Hepatocyte (in vitro differentiated cells): ENCODE results near the gene STPG4. TPM values are rescaled to one million over a fixed set of nuclear protein-coding genes. Genes with fewer than 3 reads are reported as not detected.

Source experiments
- DNase-seq: peaks from one replicate; pipeline ENCODE4 v3.0.0-alpha.2; 2016; ENCODE audit warnings: low spot score
- H2AFZ ChIP-seq: fragments of 200-600 bp; sonication (generic); 2 replicates; pipeline ENCODE4 v1.6.0; 2016; ENCODE audit warnings: antibody characterized with exemption, mild to moderate bottlenecking
- H3K27ac ChIP-seq: fragments of 200-600 bp; sonication (generic); 2 replicates; pipeline ENCODE4 v1.5.1; 2016; ENCODE audit warnings: mild to moderate bottlenecking
- H3K27me3 ChIP-seq: fragments of 200-600 bp; sonication (generic); 2 replicates; pipeline ENCODE4 v1.6.1; 2016
- H3K36me3 ChIP-seq: fragments of 200-600 bp; sonication (generic); replicated peaks from 2 replicates; pipeline ENCODE4 v1.5.1; 2016; ENCODE audit warnings: low read depth; ENCODE audit not compliant: insufficient read depth
- H3K4me1 ChIP-seq: fragments of 200-600 bp; sonication (generic); 2 replicates; pipeline ENCODE4 v1.5.1; 2016; ENCODE audit warnings: mild to moderate bottlenecking, moderate library complexity; ENCODE audit not compliant: insufficient read depth
- H3K4me2 ChIP-seq: fragments of 200-600 bp; sonication (generic); 2 replicates; pipeline ENCODE4 v1.6.0; 2016
- H3K4me3 ChIP-seq: fragments of 200-600 bp; sonication (generic); 2 replicates; pipeline ENCODE4 v1.5.1; 2016; ENCODE audit warnings: mild to moderate bottlenecking
- H3K79me2 ChIP-seq: fragments of 200-600 bp; sonication (generic); 2 replicates; pipeline ENCODE4 v1.6.0; 2017; ENCODE audit warnings: mild to moderate bottlenecking
- H3K9me2 ChIP-seq: fragments of 200-600 bp; sonication (generic); replicated peaks from 2 replicates; pipeline ENCODE4 v1.6.0; 2017; ENCODE audit warnings: mild to moderate bottlenecking; ENCODE audit not compliant: insufficient read depth
- H3K9me3 ChIP-seq: fragments of 200-600 bp; sonication (generic); 2 replicates; pipeline ENCODE4 v1.5.1; 2016; ENCODE audit warnings: low read depth, mild to moderate bottlenecking
- H4K20me1 ChIP-seq: fragments of 200-600 bp; sonication (generic); 2 replicates; pipeline ENCODE4 v1.6.0; 2016; ENCODE audit warnings: mild to moderate bottlenecking; ENCODE audit not compliant: insufficient read depth, poor library complexity, severe bottlenecking
- EZH2 ChIP-seq: fragments of 200-600 bp; sonication (generic); IDR thresholded peaks from 2 replicates; pipeline ENCODE4 v1.6.1; 2016; ENCODE audit warnings: antibody characterized with exemption, mild to moderate bottlenecking, borderline replicate concordance
- EZH2phosphoT487 ChIP-seq: fragments of 200-600 bp; sonication (generic); IDR thresholded peaks from one replicate; pipeline ENCODE4 v1.6.1; 2018; ENCODE audit warnings: antibody characterized with exemption, mild to moderate bottlenecking, low read depth, moderate library complexity; ENCODE audit not compliant: unreplicated experiment, severe bottlenecking
- WGBS: methylation state at CpG from one replicate; pipeline ENCODE4 v1.1.6; 2016; ENCODE audit warnings: low lambda C conversion rate; ENCODE audit errors: missing lambda C conversion rate; 5-methylcytosine and 5-hydroxymethylcytosine counted together
- polyA plus RNA-seq: library from polyadenylated mRNA; unstranded; fragments of >200 nt; fragmentation: Nextera tagmentation; extraction: Ambion mirVana; gene quantifications from 2 replicates; pipeline ENCODE4 v1.2.1, GENCODE V29; 2016
- total RNA-seq: library from RNA; depleted of rRNA; stranded (reverse); fragments of >200 nt; gene quantifications from 2 replicates; pipeline ENCODE4 v1.2.3, GENCODE V29; 2014
- TF ChIP-seq, protein P1 (sequence below): fragments of 200-600 bp; sonication (generic); IDR thresholded peaks from 2 replicates; pipeline ENCODE4 v1.5.1; 2016; ENCODE audit warnings: antibody characterized with exemption, mild to moderate bottlenecking; ENCODE audit not compliant: poor library complexity

STPG4 gene
- total and polyA plus RNA-seq, 2 experiments from 2014 or later: 0.19 TPM; not detected in 1

DNA sequence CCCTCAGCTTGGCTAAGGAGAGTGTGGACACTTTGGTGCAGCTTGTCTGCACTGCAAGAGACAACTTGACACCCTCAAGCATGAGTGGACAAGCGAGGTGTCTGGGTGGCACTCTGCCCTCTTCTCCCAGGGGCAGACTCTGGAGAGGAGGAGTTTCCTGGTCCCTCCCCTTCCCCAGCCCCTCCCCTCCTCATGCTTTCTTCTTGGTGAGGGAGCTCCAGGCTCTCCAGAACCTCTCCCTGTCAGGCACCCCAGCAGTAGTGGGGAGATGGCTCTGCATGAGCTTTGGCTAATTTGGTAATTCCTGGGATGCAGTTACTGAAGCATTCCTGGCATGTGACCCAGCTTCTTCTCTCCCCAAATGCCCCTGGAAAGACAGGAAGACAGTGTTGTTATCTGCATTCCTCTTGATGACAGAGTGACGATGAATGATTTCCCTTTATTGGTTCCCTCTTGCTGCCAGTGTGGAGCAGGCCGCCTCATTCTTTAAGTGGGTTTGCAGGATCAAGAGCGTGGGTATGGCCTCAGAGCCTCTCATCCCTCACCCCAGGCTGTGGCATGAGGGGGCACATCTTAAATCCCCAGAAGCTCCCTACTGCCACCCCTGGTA is 89.2 kb downstream of the STPG4 start:
- H3K27ac ChIP-seq: no peak overlapping the region
- no peaks in the 10 kb centered on the region for H3K36me3 ChIP-seq
- no peaks in the 10 kb centered on the region for H3K79me2 ChIP-seq
- no peaks in the 10 kb centered on the region for H3K9me3 ChIP-seq
- no peak overlapping the region for H2AFZ ChIP-seq
- no peak overlapping the region for H3K4me3 ChIP-seq
- H4K20me1 ChIP-seq: no peaks in the 10 kb centered on the region
- no peaks in the 10 kb centered on the region for H3K9me2 ChIP-seq
- TF ChIP-seq, protein P1, sequence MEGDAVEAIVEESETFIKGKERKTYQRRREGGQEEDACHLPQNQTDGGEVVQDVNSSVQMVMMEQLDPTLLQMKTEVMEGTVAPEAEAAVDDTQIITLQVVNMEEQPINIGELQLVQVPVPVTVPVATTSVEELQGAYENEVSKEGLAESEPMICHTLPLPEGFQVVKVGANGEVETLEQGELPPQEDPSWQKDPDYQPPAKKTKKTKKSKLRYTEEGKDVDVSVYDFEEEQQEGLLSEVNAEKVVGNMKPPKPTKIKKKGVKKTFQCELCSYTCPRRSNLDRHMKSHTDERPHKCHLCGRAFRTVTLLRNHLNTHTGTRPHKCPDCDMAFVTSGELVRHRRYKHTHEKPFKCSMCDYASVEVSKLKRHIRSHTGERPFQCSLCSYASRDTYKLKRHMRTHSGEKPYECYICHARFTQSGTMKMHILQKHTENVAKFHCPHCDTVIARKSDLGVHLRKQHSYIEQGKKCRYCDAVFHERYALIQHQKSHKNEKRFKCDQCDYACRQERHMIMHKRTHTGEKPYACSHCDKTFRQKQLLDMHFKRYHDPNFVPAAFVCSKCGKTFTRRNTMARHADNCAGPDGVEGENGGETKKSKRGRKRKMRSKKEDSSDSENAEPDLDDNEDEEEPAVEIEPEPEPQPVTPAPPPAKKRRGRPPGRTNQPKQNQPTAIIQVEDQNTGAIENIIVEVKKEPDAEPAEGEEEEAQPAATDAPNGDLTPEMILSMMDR: no peak
- TF ChIP-seq EZH2 (no peak), EZH2phosphoT487 (no peak)
- H3K4me1 ChIP-seq: peaks cover 24% of the 10 kb centered on the region
- DNase-seq: no peak
- H3K4me2 ChIP-seq: no peak overlapping the region
- WGBS: 85% methylated on average over 3 of the region's 4 CpGs
- no peaks in the 10 kb centered on the region for H3K27me3 ChIP-seq

- Histone ChIP-seq H3K4me1 (peaks cover 24% of the 10 kb centered on the region), H3K36me3 (no peaks in the 10 kb centered on the region), H3K27me3 (no peaks in the 10 kb centered on the region), H3K27ac (no peak overlapping the region), H3K9me2 (no peaks in the 10 kb centered on the region), H3K4me3 (no peak overlapping the region), H3K79me2 (no peaks in the 10 kb centered on the region), H2AFZ (no peak overlapping the region), H4K20me1 (no peaks in the 10 kb centered on the region), H3K4me2 (no peak overlapping the region), H3K9me3 (no peaks in the 10 kb centered on the region)
- TF ChIP-seq, protein P1: no peak
- TF ChIP-seq EZH2 (no peak), EZH2phosphoT487 (no peak)
- DNase-seq: no peak
- 70% methylated on average over 3 of the region's 3 CpGs for WGBS
Measured at GRCh38 chr2:47065343-47065742, 89.8 kb downstream of the STPG4 start.

- 95% methylated on average over 5 of the region's 5 CpGs for WGBS
- H4K20me1 ChIP-seq: no peaks in the 10 kb centered on the region
- no peak overlapping the region for H2AFZ ChIP-seq
- peaks cover 12% of the 10 kb centered on the region for H3K4me1 ChIP-seq
- no peak overlapping the region for H3K4me2 ChIP-seq
- H3K27me3 ChIP-seq: no peaks in the 10 kb centered on the region
- H3K9me3 ChIP-seq: no peaks in the 10 kb centered on the region
- no peaks in the 10 kb centered on the region for H3K9me2 ChIP-seq
- H3K79me2 ChIP-seq: no peaks in the 10 kb centered on the region
- no peak overlapping the region for H3K4me3 ChIP-seq
- no peak for TF ChIP-seq EZH2phosphoT487
- TF ChIP-seq, protein P1: no peak
- TF ChIP-seq EZH2: no peak
- no peaks in the 10 kb centered on the region for H3K36me3 ChIP-seq
- DNase-seq: no peak
- no peak overlapping the region for H3K27ac ChIP-seq
Measured at GRCh38 chr2:47064106-47064505, 91.0 kb downstream of the STPG4 start.

DNA sequence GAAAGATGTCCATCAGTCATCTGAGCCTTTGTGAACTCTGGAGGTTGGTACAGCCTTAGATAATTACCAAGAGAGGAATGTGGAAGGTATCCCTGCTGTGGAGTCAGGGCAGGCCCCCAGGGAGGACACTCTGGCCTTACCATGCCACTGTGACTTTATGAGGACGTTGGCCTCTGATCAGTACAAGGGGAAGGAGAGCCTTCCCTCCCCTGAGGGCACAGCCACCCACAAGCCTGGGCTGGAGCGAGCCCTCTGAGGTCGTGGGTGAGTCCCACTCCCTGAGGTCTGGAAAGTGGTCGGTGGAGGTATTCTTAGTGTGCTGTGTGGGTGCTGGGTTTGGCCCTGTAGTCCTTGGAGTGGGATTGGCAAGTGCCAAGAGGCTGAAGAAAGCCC is 91.6 kb downstream of the STPG4 start:
- no peaks in the 10 kb centered on the region for H3K79me2 ChIP-seq
- no peaks in the 10 kb centered on the region for H3K27me3 ChIP-seq
- DNase-seq: no peak
- peaks cover 7% of the 10 kb centered on the region for H3K4me1 ChIP-seq
- no peaks in the 10 kb centered on the region for H3K9me3 ChIP-seq
- no peak overlapping the region for H3K4me3 ChIP-seq
- no peak overlapping the region for H3K27ac ChIP-seq
- no peak overlapping the region for H2AFZ ChIP-seq
- H3K36me3 ChIP-seq: no peaks in the 10 kb centered on the region
- 62% methylated on average over 4 of the region's 4 CpGs for WGBS
- no peaks in the 10 kb centered on the region for H3K9me2 ChIP-seq
- H4K20me1 ChIP-seq: no peaks in the 10 kb centered on the region
- H3K4me2 ChIP-seq: no peak overlapping the region
- TF ChIP-seq EZH2phosphoT487: no peak
- no peak for TF ChIP-seq EZH2
- TF ChIP-seq, protein P1: no peak
